T-helper 17 cell (primary cell): ENCODE measurements around the gene SHC1. TPM values are rescaled to one million over a fixed set of nuclear protein-coding genes. Genes with fewer than 3 reads are reported as not detected.
A peak's percentile ranks its signal among the peaks of the same experiment; 100 is the strongest.

ENCODE experiments used
- ATAC-seq: fragments of 150-1000 bp; cut with Tn5 transposase; 2 replicates; pipeline ENCODE4 v1.10.0; 2021; ENCODE audit warnings: mild to moderate bottlenecking, moderate library complexity
- DNase-seq, 3 donors: peaks; one replicate each; pipeline versions ENCODE4 v3.0.0 to v3.0.0-alpha.2; 2020 to 2021
- H3K9me3 ChIP-seq: one replicate; pipeline ENCODE4 v1.7.0; 2013; ENCODE audit warnings: low read length, mild to moderate bottlenecking; ENCODE audit not compliant: control insufficient read depth, poor library complexity, severe bottlenecking
- H3K27ac Mint-ChIP-seq: one replicate; pipeline ENCODE4 v1.8.0; 2022; ENCODE audit warnings: mild to moderate bottlenecking, moderate library complexity, mixed read lengths
- H3K27me3 Mint-ChIP-seq: one replicate; pipeline ENCODE4 v1.8.0; 2022; ENCODE audit warnings: mixed read lengths
- H3K36me3 Mint-ChIP-seq: one replicate; pipeline ENCODE4 v1.8.0; 2022; ENCODE audit warnings: low read depth, mixed read lengths
- H3K4me1 Mint-ChIP-seq: one replicate; pipeline ENCODE4 v1.8.0; 2022; ENCODE audit warnings: mild to moderate bottlenecking, mixed read lengths
- H3K4me3 Mint-ChIP-seq: one replicate; pipeline ENCODE4 v1.8.0; 2022; ENCODE audit warnings: mild to moderate bottlenecking, moderate library complexity, mixed read lengths
- total RNA-seq, 4 donors: library from RNA in 2 of 4; stranded (reverse) in 2 of 4; gene quantifications; one replicate each; pipeline ENCODE4 v1.2.3 and lab custom pipeline; 2022 to 2026

Gene SHC1
- total RNA-seq, 2 donors from 2014 or later = 99.5 to 105 TPM

- Mint-ChIP-seq H3K27me3 (no peaks in the 10 kb centered on the region), H3K27ac (peak within 1 kb of the TSS; percentile 100), H3K36me3 (peaks cover 2% of the 10 kb centered on the region), H3K4me3 (peak within 1 kb of the TSS; percentile 99), H3K4me1 (peaks cover 58% of the 10 kb centered on the region)
- no peaks in the 10 kb centered on the region for H3K9me3 ChIP-seq
- DNase-seq (peak; percentile 87 to 89 (median 89)), ATAC-seq (peak; percentile 80)
These were observed 33.9 kb downstream of the SHC1 start, which contains the start of gene PMVK for GRCh38 chr1:154936555-154937084. Gene PMVK (minus strand): TSS chr1:154936719. CDS start chr1:154936685, 34 bp downstream.

GRCh38 chr1:154935749-154936554, 34.6 kb downstream of the SHC1 start:
- H3K9me3 ChIP-seq = no peaks in the 10 kb centered on the region
- Mint-ChIP-seq H3K27me3 (no peaks in the 10 kb centered on the region), H3K4me3 (peak overlapping the region; percentile 99), H3K36me3 (peaks cover 2% of the 10 kb centered on the region), H3K27ac (peak overlapping the region; percentile 100), H3K4me1 (peaks cover 51% of the 10 kb centered on the region)
- DNase-seq (no peak), ATAC-seq (peak; percentile 0)

- Mint-ChIP-seq H3K36me3 (peaks cover 2% of the 10 kb centered on the region), H3K4me3 (peak overlapping the region; percentile 31), H3K27ac (peak overlapping the region; percentile 100), H3K27me3 (no peaks in the 10 kb centered on the region), H3K4me1 (peaks cover 41% of the 10 kb centered on the region)
- no peaks in the 10 kb centered on the region for H3K9me3 ChIP-seq
- ATAC-seq (no peak), DNase-seq (no peak)
These were observed 36.1 kb downstream of the SHC1 start for GRCh38 chr1:154934358-154934948.

- no peaks in the 10 kb centered on the region for H3K27me3 Mint-ChIP-seq
- peaks cover 9% of the 10 kb centered on the region for H3K36me3 Mint-ChIP-seq
- H3K4me3 Mint-ChIP-seq = no peak overlapping the region
- DNase-seq (no peak), ATAC-seq (no peak)
- peak overlapping the region; percentile 72 for H3K27ac Mint-ChIP-seq
- no peaks in the 10 kb centered on the region for H3K9me3 ChIP-seq
- H3K4me1 Mint-ChIP-seq = peaks cover 27% of the 10 kb centered on the region
These were observed 38.5 kb downstream of the SHC1 start for GRCh38 chr1:154931940-154932487.

GRCh38 chr1:154926201-154926600, 44.3 kb downstream of the SHC1 start:
- ATAC-seq = no peak
- Mint-ChIP-seq H3K27ac (peak overlapping the region; percentile 88), H3K4me3 (no peak overlapping the region), H3K36me3 (peaks cover 7% of the 10 kb centered on the region), H3K27me3 (no peaks in the 10 kb centered on the region), H3K4me1 (peaks cover 27% of the 10 kb centered on the region)
- H3K9me3 ChIP-seq = no peaks in the 10 kb centered on the region
- DNase-seq = no peak

DNA sequence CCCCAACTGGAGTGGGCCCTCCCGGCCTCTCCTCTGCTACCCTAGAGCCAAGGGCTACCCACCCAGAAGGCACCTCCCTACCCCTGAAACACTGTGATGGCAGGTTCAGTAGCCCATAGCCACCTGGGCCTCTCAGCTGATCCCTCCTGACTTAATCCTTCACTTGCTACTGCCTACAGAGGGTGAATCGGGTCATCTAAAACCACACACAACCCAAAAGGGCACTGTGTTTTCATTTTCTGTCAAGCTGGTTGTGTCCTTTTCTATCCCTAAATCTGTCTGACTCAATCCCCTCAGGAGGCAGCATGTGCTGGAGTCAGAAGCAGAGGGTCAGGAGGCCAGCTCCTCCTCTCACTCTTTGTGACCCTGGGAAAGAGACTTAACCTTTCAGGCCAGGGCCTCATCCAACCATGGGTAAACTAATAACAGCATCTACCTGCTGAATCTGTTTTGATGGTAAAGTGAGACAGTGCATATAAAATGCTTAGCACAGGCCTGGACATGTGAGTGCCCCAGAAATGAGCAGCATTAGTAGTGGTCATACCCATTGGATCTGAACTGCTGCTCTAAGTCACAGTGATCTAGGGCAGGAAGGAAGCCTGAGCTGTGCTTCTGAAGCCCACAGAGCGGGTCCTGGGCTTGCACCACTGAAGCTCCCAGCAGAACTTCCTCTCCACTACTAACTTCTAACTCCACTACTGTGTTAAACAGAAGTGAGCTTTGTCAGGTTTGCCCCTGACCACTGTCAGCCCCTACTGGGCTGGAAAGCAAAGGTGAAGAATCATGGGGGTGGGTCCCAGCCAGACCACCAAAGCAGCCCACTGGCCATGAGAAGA, 45.0 kb downstream of the SHC1 start:
- H3K27me3 Mint-ChIP-seq = no peaks in the 10 kb centered on the region
- peak; percentile 57 for ATAC-seq

DNA sequence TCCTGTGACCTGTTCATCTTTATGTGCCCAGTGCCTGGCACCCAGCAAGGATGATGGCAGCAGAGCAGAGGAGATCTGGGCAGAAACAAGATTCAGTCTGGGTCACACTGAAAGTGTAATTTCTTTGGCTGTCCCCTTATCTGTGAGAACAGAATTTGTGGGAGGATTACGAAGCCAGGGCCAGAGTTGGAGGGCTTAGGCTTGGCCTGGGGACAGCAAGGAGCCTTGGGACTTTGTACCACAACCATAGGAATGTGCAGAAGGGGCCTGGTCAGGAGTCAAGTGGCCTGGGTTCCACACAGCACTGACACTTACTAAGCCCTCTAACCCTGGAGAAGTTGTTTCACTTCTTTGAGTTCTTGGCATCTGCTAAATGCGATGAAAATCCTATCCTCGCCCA, 46.9 kb downstream of the SHC1 start:
- H3K27me3 Mint-ChIP-seq = no peaks in the 10 kb centered on the region
- H3K36me3 Mint-ChIP-seq = peaks cover 7% of the 10 kb centered on the region
- no peak for DNase-seq
- ATAC-seq = no peak
- H3K4me3 Mint-ChIP-seq = no peak overlapping the region
- no peak overlapping the region for H3K27ac Mint-ChIP-seq
- H3K4me1 Mint-ChIP-seq = peaks cover 27% of the 10 kb centered on the region
- H3K9me3 ChIP-seq = no peaks in the 10 kb centered on the region

More for the DNA sequence above, 45.0 kb downstream of the SHC1 start:
- peaks cover 7% of the 10 kb centered on the region for H3K36me3 Mint-ChIP-seq
- DNase-seq = no peak
- no peak overlapping the region for H3K4me3 Mint-ChIP-seq
- H3K27ac Mint-ChIP-seq = peak overlapping the region; percentile 88
- H3K4me1 Mint-ChIP-seq = peaks cover 27% of the 10 kb centered on the region
- no peaks in the 10 kb centered on the region for H3K9me3 ChIP-seq

- no peak overlapping the region for H3K4me3 Mint-ChIP-seq
- H3K27ac Mint-ChIP-seq = no peak overlapping the region
- H3K9me3 ChIP-seq = no peaks in the 10 kb centered on the region
- peaks cover 5% of the 10 kb centered on the region for H3K36me3 Mint-ChIP-seq
- no peaks in the 10 kb centered on the region for H3K27me3 Mint-ChIP-seq
- peaks cover 4% of the 10 kb centered on the region for H3K4me1 Mint-ChIP-seq
- DNase-seq = no peak
- no peak for ATAC-seq
These were observed 57.3 kb downstream of the SHC1 start for GRCh38 chr1:154913273-154913672.

DNA sequence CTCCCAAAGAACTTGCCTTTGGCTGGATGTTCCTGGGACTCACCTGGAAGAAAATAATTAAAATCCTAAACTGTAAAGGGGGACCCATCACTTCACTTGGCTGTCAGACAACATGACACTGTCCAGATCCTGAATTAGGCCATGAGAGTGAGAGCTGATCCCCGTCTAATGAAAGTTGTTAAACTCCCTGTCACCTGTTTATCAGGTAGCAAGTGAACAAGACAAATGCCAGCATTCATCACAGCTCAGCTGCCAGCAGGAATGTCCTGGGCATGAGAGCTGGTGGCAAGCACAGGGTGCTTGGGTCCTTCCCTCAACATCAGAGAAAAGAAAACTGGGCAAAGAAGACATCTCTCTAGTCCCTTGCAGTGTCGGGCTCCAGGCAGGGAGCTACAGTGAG, 57.8 kb downstream of the SHC1 start:
- no peak for ATAC-seq
- no peaks in the 10 kb centered on the region for H3K9me3 ChIP-seq
- Mint-ChIP-seq H3K4me3 (no peak overlapping the region), H3K27ac (no peak overlapping the region), H3K36me3 (peaks cover 5% of the 10 kb centered on the region), H3K27me3 (no peaks in the 10 kb centered on the region), H3K4me1 (peaks cover 4% of the 10 kb centered on the region)
- DNase-seq = no peak

Other genes with a start within 250 kb of the SHC1 start
- under 1 TPM; 0.12 to 0.29 TPM for gene KCNN3, start 100.5 kb downstream of the SHC1 start, total RNA-seq
- 10 to 100 TPM; 19.0 to 19.9 TPM for gene PMVK, start 34.0 kb downstream of the SHC1 start, total RNA-seq
- gene PBXIP1, start 14.6 kb downstream of the SHC1 start, total RNA-seq = 100 to 1,000 TPM; 634 to 767 TPM
- 10 to 100 TPM; 34.7 to 45.1 TPM for gene PYGO2, start 9.0 kb downstream of the SHC1 start, total RNA-seq
- gene CKS1B, start 3.9 kb upstream of the SHC1 start, total RNA-seq = 1 to 10 TPM; 9.3 to 9.4 TPM
- gene FLAD1, start 12.6 kb upstream of the SHC1 start, total RNA-seq = 10 to 100 TPM; 33.2 to 34.7 TPM
- gene LENEP, start 22.8 kb upstream of the SHC1 start, total RNA-seq = not detected
- gene ZBTB7B, start 32.1 kb upstream of the SHC1 start, total RNA-seq = 10 to 100 TPM; 63.8 to 73.6 TPM
- gene DCST2, start 63.0 kb upstream of the SHC1 start, total RNA-seq = 1 to 10 TPM in 1 of 2 donors, under 1 TPM in 1; 0.94 to 1.3 TPM
- under 1 TPM; 0.23 to 0.57 TPM for gene DCST1, start 63.1 kb upstream of the SHC1 start, total RNA-seq
- gene ADAM15, start 80.6 kb upstream of the SHC1 start, total RNA-seq = 10 to 100 TPM; 30.3 to 33.8 TPM
- 1 to 10 TPM; 2.6 to 4.9 TPM for gene EFNA4, start 93.0 kb upstream of the SHC1 start, total RNA-seq
- 1 to 10 TPM in 1 of 2 donors, under 1 TPM in 1; 0.29 to 1.3 TPM for gene EFNA3, start 108.1 kb upstream of the SHC1 start, total RNA-seq
- gene EFNA1, start 157.1 kb upstream of the SHC1 start, total RNA-seq = 1 to 10 TPM in 1 of 2 donors, not detected in 1; 1.0 TPM
- 10 to 100 TPM; 25.6 to 27.8 TPM for gene SLC50A1, start 165.1 kb upstream of the SHC1 start, total RNA-seq
- 10 to 100 TPM; 32.1 to 36.0 TPM for gene DPM3, start 169.8 kb upstream of the SHC1 start, total RNA-seq
- gene KRTCAP2, start 202.6 kb upstream of the SHC1 start, total RNA-seq = 100 to 1,000 TPM; 110 to 127 TPM
- gene TRIM46, start 203.1 kb upstream of the SHC1 start, total RNA-seq = 10 to 100 TPM in 1 of 2 donors, 1 to 10 TPM in 1; 9.8 to 12.7 TPM
- 10 to 100 TPM; 34.6 to 38.4 TPM for gene THBS3, start 237.2 kb upstream of the SHC1 start, total RNA-seq
- gene MTX1, start 237.9 kb upstream of the SHC1 start, total RNA-seq = 10 to 100 TPM; 20.7 to 28.5 TPM